ENCODE measurements around the gene PFN3. TPM values are rescaled to one million over a fixed set of nuclear protein-coding genes. Genes with fewer than 3 reads are reported as not detected.

The PFN3 gene
- total RNA-seq, 1 experiment from 2014 or later, result not detected

DNA sequence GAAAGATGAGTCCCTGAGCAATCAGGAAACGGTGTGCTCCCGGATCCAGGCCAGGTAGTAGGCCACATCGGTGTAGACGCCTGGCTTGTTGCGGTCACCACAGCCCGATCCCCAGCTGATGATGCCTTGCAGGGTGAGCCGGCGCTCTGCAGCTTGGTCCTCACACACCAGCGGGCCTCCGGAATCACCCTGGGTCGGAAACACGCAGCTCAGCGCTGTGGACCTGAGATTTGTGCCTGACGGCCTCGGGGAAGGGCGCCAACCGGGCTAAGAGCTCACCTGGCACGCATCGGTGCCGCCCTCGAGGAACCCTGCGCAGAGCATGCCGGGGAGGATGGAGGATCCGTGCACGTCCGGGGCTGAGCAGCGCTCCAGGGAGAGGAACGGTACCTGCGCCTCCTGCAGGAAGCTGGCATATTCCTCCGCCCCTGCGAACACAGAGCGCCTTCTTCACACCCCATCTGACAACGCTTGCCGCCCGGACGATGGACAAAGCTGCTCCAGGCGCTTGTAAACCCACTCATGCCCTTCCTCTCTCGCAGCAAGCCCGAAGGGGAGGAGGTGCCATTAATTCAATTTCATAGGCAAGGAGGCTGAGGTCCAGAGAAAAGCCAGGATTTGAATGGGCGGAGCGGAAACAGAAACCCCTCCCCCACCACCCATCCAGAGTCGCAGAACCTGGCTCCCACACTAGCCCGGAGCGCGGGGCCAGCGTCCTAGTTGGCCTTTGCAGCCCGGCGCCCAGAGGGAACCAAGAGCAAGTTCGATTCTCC, 2.0 kb upstream of the PFN3 start:
- DNase-seq, result peak; percentile 96
- Histone ChIP-seq H3K27me3 (ENCODE audit: control insufficient read depth, insufficient read depth, low read length) (peaks cover 51% of the 10 kb centered on the region), H3K36me3 (replicated peaks; ENCODE audit: control insufficient read depth, insufficient read depth, low read length) (no peaks in the 10 kb centered on the region), H3K4me3 (ENCODE audit: insufficient read depth, low read depth, low read length) (peak overlapping the region; percentile 60)

- no peak for DNase-seq
- H3K36me3 ChIP-seq (replicated peaks; ENCODE audit: control insufficient read depth, insufficient read depth, low read length), result no peaks in the 10 kb centered on the region
- peaks cover 18% of the 10 kb centered on the region for H3K27me3 ChIP-seq (ENCODE audit: control insufficient read depth, insufficient read depth, low read length)
- no peak overlapping the region for H3K4me3 ChIP-seq (ENCODE audit: insufficient read depth, low read depth, low read length)
Measured at GRCh38 chr5:177397875-177398390, 2.5 kb downstream of the PFN3 start.

GRCh38 chr5:177396807-177397206, 3.7 kb downstream of the PFN3 start:
- no peak overlapping the region for H3K4me3 ChIP-seq (ENCODE audit: insufficient read depth, low read depth, low read length)
- no peaks in the 10 kb centered on the region for H3K36me3 ChIP-seq (replicated peaks; ENCODE audit: control insufficient read depth, insufficient read depth, low read length)
- H3K27me3 ChIP-seq (ENCODE audit: control insufficient read depth, insufficient read depth, low read length), result peaks cover 6% of the 10 kb centered on the region; the same call in 1 of the 2 replicates
- no peak for DNase-seq

DNA sequence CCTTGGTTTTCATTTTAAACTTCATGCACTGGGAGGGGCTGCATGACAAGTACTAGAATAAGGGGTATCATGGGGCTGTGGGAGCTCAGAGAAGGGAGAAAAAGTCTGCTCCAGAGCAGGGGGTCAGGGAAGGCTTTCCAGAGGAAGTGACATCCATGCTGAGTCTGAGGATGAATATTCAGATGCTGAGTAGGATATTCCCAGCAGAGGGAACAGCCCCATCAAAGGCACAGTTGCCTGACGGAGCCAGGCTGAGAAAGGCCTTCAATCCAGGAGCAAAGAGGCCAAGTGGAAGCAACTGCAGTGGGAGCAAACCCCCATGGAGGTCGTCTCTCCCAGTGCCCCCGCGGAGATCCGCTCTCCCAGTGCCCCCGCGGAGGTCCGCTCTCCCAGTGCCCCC, 4.4 kb downstream of the PFN3 start:
- H3K36me3 ChIP-seq (replicated peaks; ENCODE audit: control insufficient read depth, insufficient read depth, low read length), result no peaks in the 10 kb centered on the region
- no peak overlapping the region for H3K4me3 ChIP-seq (ENCODE audit: insufficient read depth, low read depth, low read length)
- DNase-seq, result peak; percentile 70
- peaks cover under 1% of the 10 kb centered on the region; the same call in 1 of the 2 replicates for H3K27me3 ChIP-seq (ENCODE audit: control insufficient read depth, insufficient read depth, low read length)

GRCh38 chr5:177393990-177394389, 6.5 kb downstream of the PFN3 start:
- DNase-seq, result no peak
- H3K36me3 ChIP-seq (replicated peaks; ENCODE audit: control insufficient read depth, insufficient read depth, low read length), result no peaks in the 10 kb centered on the region
- no peak overlapping the region for H3K4me3 ChIP-seq (ENCODE audit: insufficient read depth, low read depth, low read length)
- peaks cover 9% of the 10 kb centered on the region for H3K27me3 ChIP-seq (ENCODE audit: control insufficient read depth, insufficient read depth, low read length)

DNA sequence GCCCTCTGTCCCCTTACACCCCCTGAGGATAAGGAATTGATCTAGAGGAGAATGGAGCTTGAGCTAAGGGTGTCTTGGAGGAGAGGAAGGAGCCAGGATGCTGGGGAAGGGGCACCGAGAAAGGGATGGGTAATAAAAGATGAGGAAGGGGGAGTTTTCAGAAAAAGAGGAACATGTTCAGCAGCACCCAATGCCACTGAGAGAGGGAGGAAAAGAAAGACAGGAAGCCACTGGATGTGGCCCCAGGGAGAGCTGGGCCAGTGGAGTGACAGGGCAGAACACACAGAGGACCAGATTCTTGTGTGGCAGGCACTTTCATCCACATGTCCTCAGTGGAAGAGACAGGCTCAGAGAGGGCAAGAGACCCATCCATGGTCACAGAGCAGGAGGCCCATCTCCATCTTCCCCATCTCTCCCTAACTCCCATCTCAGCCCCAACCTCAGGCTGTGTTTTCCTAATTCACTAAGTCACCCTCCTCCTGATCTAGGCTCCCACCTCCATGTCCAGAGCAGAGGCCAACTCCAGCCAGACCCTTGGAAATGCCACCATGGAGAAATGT, 7.2 kb downstream of the PFN3 start:
- no peaks in the 10 kb centered on the region for H3K36me3 ChIP-seq (replicated peaks; ENCODE audit: control insufficient read depth, insufficient read depth, low read length)
- no peak overlapping the region for H3K4me3 ChIP-seq (ENCODE audit: insufficient read depth, low read depth, low read length)
- peaks cover 11% of the 10 kb centered on the region for H3K27me3 ChIP-seq (ENCODE audit: control insufficient read depth, insufficient read depth, low read length)
- no peak for DNase-seq

- no peaks in the 10 kb centered on the region for H3K36me3 ChIP-seq (replicated peaks; ENCODE audit: control insufficient read depth, insufficient read depth, low read length)
- peaks cover 11% of the 10 kb centered on the region for H3K27me3 ChIP-seq (ENCODE audit: control insufficient read depth, insufficient read depth, low read length)
- no peak overlapping the region for H3K4me3 ChIP-seq (ENCODE audit: insufficient read depth, low read depth, low read length)
- DNase-seq, result peak; percentile 35
Measured at GRCh38 chr5:177392765-177393164, 7.7 kb downstream of the PFN3 start.

DNA sequence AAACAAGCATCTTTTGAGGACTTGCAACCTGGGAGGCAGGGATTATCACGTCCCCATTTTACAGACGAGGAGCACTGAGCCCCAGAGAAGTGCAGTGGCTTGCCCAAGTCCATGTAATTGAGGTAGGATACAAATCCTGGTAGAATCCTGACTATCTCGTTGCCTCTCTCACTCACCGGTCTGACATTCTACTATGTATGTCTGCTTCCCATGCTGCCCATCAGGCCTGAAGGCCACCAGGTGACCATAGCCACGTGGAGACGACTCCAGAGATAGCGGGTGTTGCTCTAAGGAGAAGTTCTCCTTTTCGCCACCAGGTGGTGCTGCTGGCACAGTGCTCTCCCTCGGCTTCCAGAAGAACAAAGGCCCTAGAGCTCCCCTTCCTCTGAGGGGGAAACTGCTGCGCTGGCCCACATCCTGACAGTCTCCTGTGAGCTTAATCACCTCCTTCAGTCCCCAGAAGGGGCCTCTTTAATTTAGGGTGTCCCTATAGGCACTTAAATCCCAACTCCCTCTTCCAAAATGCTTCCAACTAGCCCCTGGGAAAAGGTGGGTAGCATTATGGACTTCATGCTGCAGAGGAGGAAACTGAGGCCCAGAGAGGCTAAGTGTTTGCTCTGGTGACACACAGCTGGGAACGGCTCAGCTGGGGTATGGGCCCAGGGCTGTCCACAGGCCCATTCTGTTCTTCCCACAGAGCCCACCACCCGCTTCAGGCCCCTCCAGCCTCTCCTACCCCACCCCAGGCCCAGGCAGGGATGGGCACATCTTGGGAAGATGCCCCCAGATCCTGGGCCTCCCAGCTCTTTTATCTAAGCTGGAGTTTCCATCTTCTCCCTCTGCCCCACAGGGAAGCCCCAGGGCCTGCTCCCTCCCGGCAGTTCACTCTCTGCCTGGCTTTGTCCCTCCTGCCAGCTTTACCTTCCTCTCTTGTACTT, 9.8 kb downstream of the PFN3 start:
- peak; percentile 97 for DNase-seq
- peaks cover 11% of the 10 kb centered on the region for H3K27me3 ChIP-seq (ENCODE audit: control insufficient read depth, insufficient read depth, low read length)
- no peak overlapping the region for H3K4me3 ChIP-seq (ENCODE audit: insufficient read depth, low read depth, low read length)
- H3K36me3 ChIP-seq (replicated peaks; ENCODE audit: control insufficient read depth, insufficient read depth, low read length), result no peaks in the 10 kb centered on the region

GRCh38 chr5:177389241-177390169, 11.0 kb downstream of the PFN3 start:
- H3K4me3 ChIP-seq (ENCODE audit: insufficient read depth, low read depth, low read length), result no peak overlapping the region
- no peak for DNase-seq
- H3K27me3 ChIP-seq (ENCODE audit: control insufficient read depth, insufficient read depth, low read length), result peaks cover 11% of the 10 kb centered on the region
- no peaks in the 10 kb centered on the region for H3K36me3 ChIP-seq (replicated peaks; ENCODE audit: control insufficient read depth, insufficient read depth, low read length)

- no peak for DNase-seq
- H3K4me3 ChIP-seq (ENCODE audit: insufficient read depth, low read depth, low read length), result no peak overlapping the region
- H3K27me3 ChIP-seq (ENCODE audit: control insufficient read depth, insufficient read depth, low read length), result peaks cover 11% of the 10 kb centered on the region
- H3K36me3 ChIP-seq (replicated peaks; ENCODE audit: control insufficient read depth, insufficient read depth, low read length), result no peaks in the 10 kb centered on the region
Measured at GRCh38 chr5:177388521-177389052, 11.9 kb downstream of the PFN3 start.

- peaks cover 11% of the 10 kb centered on the region for H3K27me3 ChIP-seq (ENCODE audit: control insufficient read depth, insufficient read depth, low read length)
Measured at GRCh38 chr5:177387405-177387804, 13.1 kb downstream of the PFN3 start.

GRCh38 chr5:177386542-177386941, 13.9 kb downstream of the PFN3 start:
- DNase-seq, result no peak
- Histone ChIP-seq H3K4me3 (ENCODE audit: insufficient read depth, low read depth, low read length) (no peak overlapping the region), H3K27me3 (ENCODE audit: control insufficient read depth, insufficient read depth, low read length) (peaks cover 11% of the 10 kb centered on the region), H3K36me3 (replicated peaks; ENCODE audit: control insufficient read depth, insufficient read depth, low read length) (no peaks in the 10 kb centered on the region)

More at GRCh38 chr5:177387405-177387804, 13.1 kb downstream of the PFN3 start:
- no peak for DNase-seq
- Histone ChIP-seq H3K4me3 (ENCODE audit: insufficient read depth, low read depth, low read length) (no peak overlapping the region), H3K36me3 (replicated peaks; ENCODE audit: control insufficient read depth, insufficient read depth, low read length) (no peaks in the 10 kb centered on the region)

DNA sequence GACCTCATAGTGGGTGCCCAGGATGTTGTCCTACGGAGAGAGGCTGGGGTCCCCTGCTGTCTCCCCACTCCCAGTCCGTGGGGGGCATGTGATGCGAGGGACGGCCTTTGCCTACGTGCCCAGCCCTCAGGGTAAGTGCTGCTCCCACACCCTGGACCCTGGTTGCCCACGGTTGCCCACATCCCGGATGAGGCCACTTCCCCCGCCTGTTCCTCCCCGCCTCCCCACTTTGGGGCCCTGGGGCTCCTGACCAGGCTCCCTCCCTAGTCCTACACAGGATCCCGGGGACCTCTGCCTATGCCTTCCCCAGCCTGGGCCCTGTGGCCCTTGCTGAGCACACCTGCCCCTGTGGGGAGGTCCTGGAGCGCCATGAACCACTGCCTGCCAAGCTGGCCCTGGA, 14.7 kb downstream of the PFN3 start:
- H3K4me3 ChIP-seq (ENCODE audit: insufficient read depth, low read depth, low read length), result no peak overlapping the region
- DNase-seq, result no peak
- no peaks in the 10 kb centered on the region for H3K36me3 ChIP-seq (replicated peaks; ENCODE audit: control insufficient read depth, insufficient read depth, low read length)
- peaks cover 11% of the 10 kb centered on the region for H3K27me3 ChIP-seq (ENCODE audit: control insufficient read depth, insufficient read depth, low read length)
